Transverse colon (tissue), 4 donors: Measurements from ENCODE around the gene DYNC1I1. TPM values are rescaled to one million over a fixed set of nuclear protein-coding genes. Genes with fewer than 3 reads are reported as not detected.
"Not testable (repeated sequence)": the region's sequence is repeated elsewhere in the genome, so short reads cannot be mapped to it uniquely, and the experiment has no call there.

ENCODE experiments used
- DNase-seq: peaks from one replicate; pipeline ENCODE4 v3.0.0-alpha.2; 2019
- H3K27ac ChIP-seq, 4 donors: fragments of 200-600 bp; sonication (generic); 2 replicates each; pipeline ENCODE4 v1.5.1; 2016 to 2018; ENCODE audit warnings: inconsistent platforms in 4 of 4
- H3K27me3 ChIP-seq: fragments of 200-600 bp; sonication (generic); 2 replicates; pipeline ENCODE4 v1.5.1; 2017; ENCODE audit warnings: inconsistent platforms
- H3K36me3 ChIP-seq, 4 donors: fragments of 200-600 bp; sonication (generic); 2 replicates each; pipeline ENCODE4 v1.5.1; 2017 to 2019; ENCODE audit warnings: inconsistent platforms in 4 of 4
- H3K4me1 ChIP-seq, 4 donors: fragments of 200-600 bp; sonication (generic); 2 replicates each; pipeline ENCODE4 v1.5.1; 2017 to 2020; ENCODE audit warnings: inconsistent platforms in 4 of 4
- H3K4me3 ChIP-seq, 4 donors: fragments of 200-600 bp; sonication (generic); 1 replicate in 1 of 4; 2 replicates in 3 of 4; pipeline versions ENCODE4 v1.5.1 to v1.6.1; 2017 to 2019; ENCODE audit warnings: inconsistent platforms in 4 of 4
- H3K9me3 ChIP-seq, 2 donors: fragments of 200-600 bp; sonication (generic); 2 replicates each; pipeline ENCODE4 v1.5.1; 2017 to 2019; ENCODE audit warnings: inconsistent platforms in 2 of 2
- CTCF ChIP-seq, 5 experiments: fragments of 200-600 bp in 3 of 5; fragments of 450-650 bp in 2 of 5; sonication (generic) in 3 of 5; IDR thresholded peaks; 1 replicate in 2 of 5; 2 replicates in 3 of 5; pipeline ENCODE4 v1.5.1; 2016 to 2017; ENCODE audit warnings: antibody characterized with exemption in 5 of 5, inconsistent platforms in 3 of 5, mild to moderate bottlenecking in 2 of 5, moderate library complexity in 1 of 5
- EP300 ChIP-seq: sonication (generic); formaldehyde crosslinking; IDR thresholded peaks from one replicate; pipeline ENCODE4 v1.6.1; 2017; ENCODE audit warnings: antibody characterized with exemption, low read depth
- POLR2A ChIP-seq: fragments of 450-650 bp; IDR thresholded peaks from one replicate; pipeline ENCODE4 v1.6.1; 2016; ENCODE audit warnings: antibody characterized with exemption, mild to moderate bottlenecking, moderate library complexity
- POLR2AphosphoS5 ChIP-seq, 3 donors: sonication (generic); formaldehyde crosslinking; IDR thresholded peaks; one replicate each; pipeline ENCODE4 v1.6.1; 2016; ENCODE audit warnings: antibody characterized with exemption in 3 of 3
- WGBS, 2 donors: methylation state at CpG; one replicate each; pipeline ENCODE4 v1.1.5; 2018; ENCODE audit warnings: low coverage in 1 of 2; 5-methylcytosine and 5-hydroxymethylcytosine counted together
- in situ Hi-C, 4 donors: fragments of 200-750 bp; cut with MboI; loops; one replicate each; pipeline versions ENCODE4 v1.15.0 to v1.15.1; 2017; ENCODE audit warnings: low sequenced_read_pairs in 3 of 4, low pct_ligation_motif_present in 1 of 4, low pct_unique_long_range_greater_than_20kb in 1 of 4
- intact Hi-C: fragments of 100-400 bp; cut with DNase I; formaldehyde crosslinking; loops from one replicate; pipeline ENCODE4 v1.15.1; 2023; ENCODE audit warnings: low total_unique reads
- total RNA-seq, 4 donors: library from RNA; depleted of rRNA; stranded (reverse); fragments of >200 nt; gene quantifications; one replicate each; pipeline ENCODE4 v1.1.0, GENCODE V29; 2016

Gene DYNC1I1
- total RNA-seq, 4 donors from 2014 or later = 1.8 to 37.0 (median 7.4) TPM

- TF ChIP-seq POLR2A (no peak), POLR2AphosphoS5 (IDR thresholded peaks at IDR 0.05) (no peak), EP300 (no peak), CTCF (IDR thresholded peaks at IDR 0.05) (no peak)
- DNase-seq = no peak
- Histone ChIP-seq H3K27ac (no peak overlapping the region), H3K27me3 (no peaks in the 10 kb centered on the region), H3K9me3 (no peaks in the 10 kb centered on the region), H3K4me3 (no peak overlapping the region), H3K36me3 (no peaks in the 10 kb centered on the region), H3K4me1 (no peaks in the 10 kb centered on the region)
- 77 to 78% methylated on average over 5 to 6 of the region's 6 CpGs for WGBS, 2 donors
- intact Hi-C loops = no loop called here
- in situ Hi-C loops = no loop called here
Observed at GRCh38 chr7:95931460-95932232, 159.3 kb downstream of the DYNC1I1 start.

- WGBS, 2 donors = 58 to 64% methylated on average over 4 of the region's 4 CpGs
- no peak overlapping the region for H3K27ac ChIP-seq
- TF ChIP-seq POLR2A = no peak
- no peak for TF ChIP-seq CTCF (IDR thresholded peaks at IDR 0.05)
- no peak for TF ChIP-seq POLR2AphosphoS5 (IDR thresholded peaks at IDR 0.05)
- no peak for TF ChIP-seq EP300
- intact Hi-C loops (no loop called here), in situ Hi-C loops (no loop called here)
- H3K4me3 ChIP-seq = no peak overlapping the region
- no peaks in the 10 kb centered on the region for H3K9me3 ChIP-seq
- H3K4me1 ChIP-seq = no peaks in the 10 kb centered on the region
- H3K27me3 ChIP-seq = no peaks in the 10 kb centered on the region
- H3K36me3 ChIP-seq = no peaks in the 10 kb centered on the region
- DNase-seq = no peak
Observed at GRCh38 chr7:95933618-95934017, 161.3 kb downstream of the DYNC1I1 start.

DNA sequence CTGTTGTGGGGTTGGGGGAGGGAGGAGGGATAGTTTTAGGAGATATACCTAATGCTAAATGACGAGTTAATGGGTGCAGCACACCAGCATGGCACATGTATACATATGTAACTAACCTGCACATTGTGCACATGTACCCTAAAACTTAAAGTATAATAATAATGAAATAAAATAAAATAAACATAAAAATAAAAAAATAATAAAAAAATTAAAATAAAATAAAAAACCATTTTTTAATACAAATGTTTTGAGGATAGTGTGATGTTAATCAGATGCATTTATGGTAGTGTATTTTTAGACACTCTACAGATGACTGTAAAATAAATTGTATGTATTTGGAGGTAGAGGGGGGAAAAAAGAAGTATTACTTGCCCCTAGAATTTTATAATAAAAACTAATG, 172.5 kb downstream of the DYNC1I1 start:
- H3K36me3 ChIP-seq, intact Hi-C loops, DNase-seq, H3K4me1 ChIP-seq, in situ Hi-C loops, H3K27me3 ChIP-seq, H3K4me3 ChIP-seq, H3K9me3 ChIP-seq, H3K27ac ChIP-seq: not testable (repeated sequence)
- 62 to 100% methylated on average over 1 of the region's 1 CpG for WGBS, 2 donors

DNA sequence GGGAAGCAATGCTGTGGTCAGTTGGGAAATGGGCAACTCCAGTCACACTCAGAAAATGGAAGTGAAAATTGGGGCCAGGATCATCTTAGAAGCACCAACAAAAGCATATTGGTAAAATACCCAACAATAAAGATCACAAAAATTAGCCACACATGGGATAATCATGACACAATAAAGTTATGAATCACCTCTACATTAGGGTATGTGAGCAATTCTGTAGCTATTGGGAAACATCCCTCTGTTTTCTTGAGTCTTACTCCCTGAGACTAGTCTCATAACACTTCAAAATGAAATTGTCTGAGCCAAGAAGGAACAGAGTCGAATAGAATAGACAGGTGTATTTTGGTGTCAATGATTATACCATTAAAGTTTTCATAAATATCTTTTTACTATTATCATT, 178.3 kb downstream of the DYNC1I1 start:
- TF ChIP-seq CTCF (IDR thresholded peaks at IDR 0.05) = no peak
- no peak for TF ChIP-seq EP300
- no peak for TF ChIP-seq POLR2A
- TF ChIP-seq POLR2AphosphoS5 (IDR thresholded peaks at IDR 0.05) = no peak
- no peak overlapping the region for H3K4me3 ChIP-seq
- no peaks in the 10 kb centered on the region for H3K27me3 ChIP-seq
- WGBS, 2 donors = 69 to 81% methylated on average over 1 of the region's 1 CpG
- no peaks in the 10 kb centered on the region for H3K9me3 ChIP-seq
- no peak for DNase-seq
- no peaks in the 10 kb centered on the region for H3K36me3 ChIP-seq
- no peak overlapping the region for H3K27ac ChIP-seq
- intact Hi-C loops (no loop called here), in situ Hi-C loops (no loop called here)
- no peaks in the 10 kb centered on the region for H3K4me1 ChIP-seq

DNA sequence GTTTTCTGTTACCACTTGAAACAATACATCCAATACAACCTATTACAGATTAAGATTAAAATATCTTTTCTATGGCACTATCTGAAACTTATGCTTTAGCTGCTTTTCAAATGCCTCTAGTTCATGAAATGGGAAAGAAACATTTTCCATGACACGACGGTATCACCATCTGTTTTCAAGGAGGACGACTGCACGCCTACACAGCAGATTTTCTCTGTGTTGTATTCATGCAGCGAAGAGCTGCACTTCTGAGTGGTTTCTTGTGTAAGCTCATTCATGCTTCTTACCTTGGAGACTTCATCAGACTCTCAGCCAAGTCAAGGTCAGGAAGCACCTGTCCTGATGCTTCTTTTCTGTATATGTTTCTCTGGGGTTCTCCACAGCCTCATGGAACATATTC, 179.2 kb downstream of the DYNC1I1 start:
- no peak for DNase-seq
- H3K4me1 ChIP-seq = no peaks in the 10 kb centered on the region
- H3K36me3 ChIP-seq = no peaks in the 10 kb centered on the region
- no peaks in the 10 kb centered on the region for H3K9me3 ChIP-seq
- in situ Hi-C loops (no loop called here), intact Hi-C loops (no loop called here)
- 87% methylated on average over 5 of the region's 5 CpGs; no CpG with 5 or more reads in 1 of the 2 donors for WGBS, 2 donors
- no peak overlapping the region for H3K4me3 ChIP-seq
- no peaks in the 10 kb centered on the region for H3K27me3 ChIP-seq
- TF ChIP-seq POLR2AphosphoS5 (IDR thresholded peaks at IDR 0.05) (no peak), CTCF (IDR thresholded peaks at IDR 0.05) (no peak), POLR2A (no peak), EP300 (no peak)
- no peak overlapping the region for H3K27ac ChIP-seq
